ENCODE data around the gene CALN1. TPM values are rescaled to one million over a fixed set of nuclear protein-coding genes. Genes with fewer than 3 reads are reported as not detected.
"Not testable (repeated sequence)": the region's sequence is repeated elsewhere in the genome, so short reads cannot be mapped to it uniquely, and the experiment has no call there.

Gene CALN1
- not detected in 2 replicates for total RNA-seq (ENCODE audit: low replicate concordance)

- DNase-seq (ENCODE audit: low read depth); H3K4me3 ChIP-seq (ENCODE audit: low read depth, low read length): not testable (repeated sequence)
These were observed at the start of gene CALN1 for GRCh38 chr7:72412121-72412618. Gene CALN1 (minus strand): TSS chr7:72412338.

DNA sequence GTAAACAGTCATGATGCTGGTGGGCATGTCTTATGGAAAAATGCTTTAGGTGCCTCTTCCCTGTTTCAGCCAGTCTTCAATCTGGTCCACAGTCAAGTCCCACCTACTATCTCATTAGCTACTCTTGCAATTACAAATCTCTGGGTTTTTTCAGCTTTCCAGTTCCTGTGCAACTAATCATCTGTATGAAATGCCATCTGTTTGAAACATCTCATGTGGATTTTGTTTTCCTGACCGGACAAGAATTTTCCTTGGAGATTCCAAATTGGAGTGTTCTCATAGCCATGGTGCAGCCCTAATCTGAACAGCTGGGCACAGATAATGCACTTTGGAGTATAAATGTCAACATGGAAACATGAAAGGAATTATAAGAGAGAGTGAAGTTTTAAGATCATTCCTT is 41.3 kb upstream of the CALN1 start:
- no peak for DNase-seq (ENCODE audit: low read depth)
- TF ChIP-seq CTCF (IDR thresholded peaks at IDR 0.05; ENCODE audit: insufficient read depth, low read length), result no peak
- no peak overlapping the region for H3K4me3 ChIP-seq (ENCODE audit: low read depth, low read length)

GRCh38 chr7:72447465-72448204 is 35.5 kb upstream of the CALN1 start:
- DNase-seq (ENCODE audit: low read depth), result no peak
- H3K4me3 ChIP-seq (ENCODE audit: low read depth, low read length), result no peak overlapping the region
- no peak for TF ChIP-seq CTCF (IDR thresholded peaks at IDR 0.05; ENCODE audit: insufficient read depth, low read length)

GRCh38 chr7:72446591-72447462 is 34.7 kb upstream of the CALN1 start:
- DNase-seq (ENCODE audit: low read depth), result no peak
- no peak for TF ChIP-seq CTCF (IDR thresholded peaks at IDR 0.05; ENCODE audit: insufficient read depth, low read length)
- no peak overlapping the region for H3K4me3 ChIP-seq (ENCODE audit: low read depth, low read length)

DNA sequence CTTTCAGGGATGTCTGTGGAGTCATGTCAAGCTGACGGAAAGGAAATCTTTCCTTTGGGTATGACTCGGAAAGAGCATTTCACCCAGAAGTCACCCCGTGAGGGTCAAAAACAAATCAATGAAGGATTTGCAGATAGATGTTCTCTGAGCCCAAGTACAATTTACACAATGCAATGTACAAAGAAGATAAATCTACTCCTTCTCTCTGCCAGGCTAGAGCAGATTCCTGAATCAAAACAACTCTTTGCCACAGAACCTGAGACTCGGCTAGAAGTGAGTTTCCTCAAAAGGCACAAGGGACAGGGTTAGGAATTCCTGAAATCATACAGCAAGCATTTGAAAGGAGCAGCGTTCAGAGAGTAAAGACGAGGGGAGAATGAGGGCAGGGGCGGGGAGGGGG is 34.0 kb upstream of the CALN1 start:
- H3K4me3 ChIP-seq (ENCODE audit: low read depth, low read length), result no peak overlapping the region
- no peak for DNase-seq (ENCODE audit: low read depth)
- TF ChIP-seq CTCF (IDR thresholded peaks at IDR 0.05; ENCODE audit: insufficient read depth, low read length), result no peak

GRCh38 chr7:72445580-72445979 is 33.4 kb upstream of the CALN1 start:
- TF ChIP-seq CTCF (IDR thresholded peaks at IDR 0.05; ENCODE audit: insufficient read depth, low read length), result no peak
- no peak overlapping the region for H3K4me3 ChIP-seq (ENCODE audit: low read depth, low read length)
- DNase-seq (ENCODE audit: low read depth), result no peak

DNA sequence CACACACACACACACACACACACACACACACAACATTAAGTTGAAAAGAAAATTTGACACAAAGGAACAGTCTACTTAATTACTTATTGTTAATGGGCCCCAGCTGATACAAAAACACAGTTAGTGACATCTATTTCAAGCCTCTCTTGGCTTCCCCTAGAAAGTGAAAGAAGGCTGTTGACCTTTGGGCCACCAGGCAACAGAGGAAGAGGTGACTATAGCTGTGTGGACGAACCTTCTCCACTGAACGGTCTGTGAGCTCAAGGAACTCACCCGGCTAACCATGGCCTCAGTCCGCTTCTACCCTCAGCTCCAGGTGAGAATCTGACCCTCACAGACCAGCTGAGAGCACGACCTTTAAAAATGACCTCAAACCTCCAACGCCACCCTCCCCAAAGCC is 32.9 kb upstream of the CALN1 start:
- TF ChIP-seq CTCF (IDR thresholded peaks at IDR 0.05; ENCODE audit: insufficient read depth, low read length), result no peak
- no peak for DNase-seq (ENCODE audit: low read depth)
- no peak overlapping the region for H3K4me3 ChIP-seq (ENCODE audit: low read depth, low read length)

Data from fibroblast of the aortic adventitia (primary cell).